PC-3 (cell line): ENCODE measurements around the gene ZNF236.

ENCODE experiments used
- CTCF ChIP-seq: fragments of 300-600 bp; sonication (generic); conservative IDR thresholded peaks from 2 replicates; pipeline ENCODE4 v1.5.1; 2017; ENCODE audit warnings: antibody characterized with exemption, low read depth, mild to moderate bottlenecking, low read length
- EZH2phosphoT487 ChIP-seq: fragments of 300-600 bp; sonication (generic); IDR thresholded peaks from 2 replicates; pipeline ENCODE4 v1.6.1; 2018; ENCODE audit warnings: mild to moderate bottlenecking, antibody characterized with exemption, low read length, borderline replicate concordance

GRCh38 chr18:76959605-76960004 is 137.2 kb downstream of the ZNF236 start:
- TF ChIP-seq CTCF (no peak), EZH2phosphoT487 (no peak)
